ENCODE measurements around the gene PLEKHO2. TPM values are rescaled to one million over a fixed set of nuclear protein-coding genes. Genes with fewer than 3 reads are reported as not detected.

The PLEKHO2 gene
- total and polyA plus RNA-seq, 10 of the 15 experiments (the other 5 are each of a cell fraction or from before 2014, with no cell fraction given), result 1.4 to 25.6 (median 20.5) TPM

GRCh38 chr15:64825431-64826294 lies 16.1 kb upstream of the PLEKHO2 start, which contains the start of gene PIF1 (continued):
- TF ChIP-seq NKRF (conservative IDR thresholded peaks at IDR 0.05) (peak; percentile 98), SP1 (IDR thresholded peaks at IDR 0.05; ENCODE audit: low read depth, low read length) (peak; percentile 89), E4F1 (IDR thresholded peaks at IDR 0.05; ENCODE audit: borderline replicate concordance, partially characterized antibody) (no peak), CEBPB (IDR thresholded peaks at IDR 0.05; ENCODE audit: borderline replicate concordance in 1 of 2, low read depth in 2 of 2, low read length in 2 of 2) (no peak), TAF1 (IDR thresholded peaks at IDR 0.05; ENCODE audit: borderline replicate concordance, low read depth, low read length) (peak; percentile 60; the same call in 1 of the 2 replicates), IRF4 (IDR thresholded peaks at IDR 0.05; ENCODE audit: low read depth, low read length) (no peak), NFYA (IDR thresholded peaks at IDR 0.05; ENCODE audit: borderline replicate concordance, low read depth, low read length) (peak; percentile 62; the same call in 1 of the 2 replicates), BMI1 (IDR thresholded peaks at IDR 0.05; ENCODE audit: borderline replicate concordance) (no peak), REST (IDR thresholded peaks at IDR 0.05; ENCODE audit: low read depth, low read length) (no peak), SRF (IDR thresholded peaks at IDR 0.05; ENCODE audit: low read depth in 2 of 2, low read length in 2 of 2) (no peak), STAT3 (IDR thresholded peaks at IDR 0.05; ENCODE audit: low read depth, low read length) (no peak), BCL3 (IDR thresholded peaks at IDR 0.05; ENCODE audit: borderline replicate concordance, insufficient read depth, low read depth, low read length, poor library complexity, severe bottlenecking) (no peak), BCL11A (IDR thresholded peaks at IDR 0.05; ENCODE audit: low read depth, low read length) (no peak), JUND (IDR thresholded peaks at IDR 0.05; ENCODE audit: low read depth, low read length) (peak; percentile 97), ZNF384 (IDR thresholded peaks at IDR 0.05; ENCODE audit: borderline replicate concordance, low read depth, low read length) (no peak; the same call in 1 of the 2 replicates), ZBTB33 (IDR thresholded peaks at IDR 0.05) (no peak), DPF2 (IDR thresholded peaks at IDR 0.05) (no peak)
